Stomach (tissue), 9 donors: ENCODE results near the gene BEND4. TPM values are rescaled to one million over a fixed set of nuclear protein-coding genes. Genes with fewer than 3 reads are reported as not detected.

Experiments
- DNase-seq, 2 donors: peaks; one replicate each; pipeline versions ENCODE4 v3.0.0 to v3.0.0-alpha.2; 2013 to 2019
- H3K27ac ChIP-seq, 5 donors: fragments of 200-600 bp in 4 of 5; sonication (generic) in 4 of 5; one replicate each; pipeline ENCODE4 v1.5.1; 2013 to 2019; ENCODE audit warnings: mild to moderate bottlenecking in 1 of 5, moderate library complexity in 1 of 5
- H3K27me3 ChIP-seq, 3 donors: fragments of 200-600 bp; sonication (generic); one replicate each; pipeline ENCODE4 v1.5.1; 2017 to 2019; ENCODE audit warnings: mixed run types in 1 of 3
- H3K36me3 ChIP-seq, 4 donors: fragments of 200-600 bp; sonication (generic); 1 replicate in 3 of 4; 2 replicates in 1 of 4; pipeline ENCODE4 v1.5.1; 2016 to 2019
- H3K4me1 ChIP-seq, 4 donors: fragments of 200-600 bp; sonication (generic); one replicate each; pipeline ENCODE4 v1.5.1; 2016 to 2019
- H3K4me3 ChIP-seq, 4 donors: fragments of 200-600 bp; sonication (generic) in 3 of 4; one replicate each; pipeline ENCODE4 v1.5.1; 2016 to 2019; ENCODE audit warnings: mild to moderate bottlenecking in 1 of 4
- H3K9me3 ChIP-seq, 4 donors: fragments of 200-600 bp; sonication (generic); one replicate each; pipeline ENCODE4 v1.5.1; 2016 to 2019
- EP300 ChIP-seq: sonication (generic); formaldehyde crosslinking; IDR thresholded peaks from one replicate; pipeline ENCODE4 v1.6.1; 2017; ENCODE audit warnings: antibody characterized with exemption
- POLR2A ChIP-seq, 4 donors: fragments of 450-650 bp; IDR thresholded peaks; one replicate each; pipeline ENCODE4 v1.6.1; 2016; ENCODE audit warnings: antibody characterized with exemption in 4 of 4, control low read depth in 2 of 4, mild to moderate bottlenecking in 1 of 4, moderate library complexity in 1 of 4
- POLR2AphosphoS5 ChIP-seq, 3 donors: sonication (generic); formaldehyde crosslinking; IDR thresholded peaks; one replicate each; pipeline ENCODE4 v1.6.1; 2016; ENCODE audit warnings: antibody characterized with exemption in 3 of 3
- WGBS, 5 donors: extraction: QIAGEN DNeasy Blood & Tissue Kit in 3 of 5; methylation state at CpG; one replicate each; pipeline versions ENCODE4 v1.1.5 to v1.1.7; 2013 to 2018; 5-methylcytosine and 5-hydroxymethylcytosine counted together
- intact Hi-C: fragments of 100-400 bp; cut with DNase I; formaldehyde crosslinking; loops from one replicate; pipeline ENCODE4 v1.15.1; 2023; ENCODE audit warnings: low total_unique reads
- polyA plus RNA-seq, 3 donors: library from polyadenylated mRNA; stranded (reverse); fragments of 200-250 nt; gene quantifications; one replicate each; pipeline ENCODE4 v1.2.3, GENCODE V29; 2013
- total RNA-seq, 5 donors: library from RNA; depleted of rRNA; stranded (reverse); fragments of >200 nt; gene quantifications; one replicate each; pipeline versions ENCODE4 v1.1.0 to v1.2.3, GENCODE V29; 2014 to 2016
- TF ChIP-seq, protein P1 (sequence below), 7 experiments: fragments of 450-650 bp in 4 of 7; fragments of 200-600 bp in 3 of 7; sonication (generic) in 3 of 7; IDR thresholded peaks; one replicate each; pipeline ENCODE4 v1.5.1; 2016 to 2019; ENCODE audit warnings: antibody characterized with exemption in 7 of 7, control low read depth in 2 of 7, mild to moderate bottlenecking in 1 of 7
- donor health status: healthy with polysubstance abuse.
- donor health status: Bipolar disorder and iron deficiency.
- donor health status: healthy.

BEND4 gene
- total and polyA plus RNA-seq, 8 donors: 0.05 to 0.73 (median 0.31) TPM; not detected in 3

DNA sequence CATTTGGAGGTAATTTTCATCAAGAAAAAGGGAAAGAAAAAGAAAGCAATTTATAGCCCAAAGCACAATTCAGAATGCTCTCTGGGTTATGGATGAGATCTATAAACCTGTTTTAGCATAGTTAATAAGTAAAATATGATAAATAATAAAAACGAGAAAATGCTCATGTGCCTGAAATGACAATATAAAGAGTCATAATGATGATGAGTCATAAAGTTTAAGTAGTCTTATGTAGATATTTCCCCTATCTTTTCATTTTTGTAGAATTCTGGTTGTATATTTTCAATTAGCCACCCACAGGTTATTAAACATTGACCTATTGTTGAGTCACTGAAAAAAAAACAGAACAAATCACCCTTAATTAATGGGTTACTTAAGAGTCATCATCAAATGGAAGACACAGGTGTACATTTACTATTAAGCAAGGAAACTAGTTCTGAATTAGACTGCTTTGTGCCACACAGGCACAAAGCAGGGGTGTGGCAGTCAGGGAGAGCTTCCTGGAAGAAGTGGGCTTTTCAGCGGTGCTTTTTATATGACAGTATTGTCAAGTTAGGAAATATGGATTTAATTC is 29.3 kb downstream of the BEND4 start:
- Histone ChIP-seq H3K9me3 (no peaks in the 10 kb centered on the region), H3K27me3 (no peaks in the 10 kb centered on the region), H3K4me3 (no peak overlapping the region), H3K4me1 (no peaks in the 10 kb centered on the region), H3K27ac (no peak overlapping the region), H3K36me3 (no peaks in the 10 kb centered on the region)
- TF ChIP-seq, protein P1, sequence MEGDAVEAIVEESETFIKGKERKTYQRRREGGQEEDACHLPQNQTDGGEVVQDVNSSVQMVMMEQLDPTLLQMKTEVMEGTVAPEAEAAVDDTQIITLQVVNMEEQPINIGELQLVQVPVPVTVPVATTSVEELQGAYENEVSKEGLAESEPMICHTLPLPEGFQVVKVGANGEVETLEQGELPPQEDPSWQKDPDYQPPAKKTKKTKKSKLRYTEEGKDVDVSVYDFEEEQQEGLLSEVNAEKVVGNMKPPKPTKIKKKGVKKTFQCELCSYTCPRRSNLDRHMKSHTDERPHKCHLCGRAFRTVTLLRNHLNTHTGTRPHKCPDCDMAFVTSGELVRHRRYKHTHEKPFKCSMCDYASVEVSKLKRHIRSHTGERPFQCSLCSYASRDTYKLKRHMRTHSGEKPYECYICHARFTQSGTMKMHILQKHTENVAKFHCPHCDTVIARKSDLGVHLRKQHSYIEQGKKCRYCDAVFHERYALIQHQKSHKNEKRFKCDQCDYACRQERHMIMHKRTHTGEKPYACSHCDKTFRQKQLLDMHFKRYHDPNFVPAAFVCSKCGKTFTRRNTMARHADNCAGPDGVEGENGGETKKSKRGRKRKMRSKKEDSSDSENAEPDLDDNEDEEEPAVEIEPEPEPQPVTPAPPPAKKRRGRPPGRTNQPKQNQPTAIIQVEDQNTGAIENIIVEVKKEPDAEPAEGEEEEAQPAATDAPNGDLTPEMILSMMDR (IDR thresholded peaks at IDR 0.05): no peak
- TF ChIP-seq POLR2AphosphoS5 (IDR thresholded peaks at IDR 0.05) (no peak), POLR2A (IDR thresholded peaks at IDR 0.05) (no peak), EP300 (no peak)
- WGBS, 5 donors: 73 to 79% (median 75%) methylated on average over 2 of the region's 2 CpGs
- intact Hi-C loops: no loop called here
- no peak for DNase-seq

GRCh38 chr4:42122237-42122636 is 30.2 kb downstream of the BEND4 start:
- intact Hi-C loops: no loop called here
- no peak overlapping the region for H3K4me3 ChIP-seq
- no peak overlapping the region for H3K27ac ChIP-seq
- no peak for DNase-seq
- H3K27me3 ChIP-seq: peaks cover 0 to 3% (median 0%) of the 10 kb centered on the region in 3 donors
- WGBS, 5 donors: 67 to 82% (median 72%) methylated on average over 4 of the region's 4 CpGs
- TF ChIP-seq POLR2A (IDR thresholded peaks at IDR 0.05) (no peak), EP300 (no peak), POLR2AphosphoS5 (IDR thresholded peaks at IDR 0.05) (no peak)
- TF ChIP-seq, protein P1 (IDR thresholded peaks at IDR 0.05): no peak
- no peaks in the 10 kb centered on the region for H3K9me3 ChIP-seq
- no peaks in the 10 kb centered on the region for H3K36me3 ChIP-seq
- no peaks in the 10 kb centered on the region for H3K4me1 ChIP-seq

DNA sequence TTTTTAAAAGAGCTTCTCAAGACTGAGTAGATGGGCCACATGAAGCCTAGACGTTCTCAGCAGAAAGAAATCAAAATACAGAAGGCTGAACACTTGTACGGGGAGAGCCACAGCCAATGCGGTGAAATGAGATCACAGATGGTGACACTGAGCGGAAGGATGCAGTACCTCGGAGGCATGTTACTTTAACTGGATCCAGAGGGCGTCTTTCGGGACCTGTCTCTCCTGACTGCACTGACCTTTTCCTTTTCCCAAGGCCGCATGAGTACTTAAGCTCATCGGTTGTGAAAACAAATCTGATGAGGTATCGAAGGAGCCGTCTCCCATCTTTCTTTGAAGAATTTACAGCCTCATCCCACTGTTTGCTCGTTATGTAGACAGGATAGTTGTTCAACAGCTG is 32.6 kb downstream of the BEND4 start:
- Histone ChIP-seq H3K27ac (no peak overlapping the region), H3K4me1 (no peaks in the 10 kb centered on the region), H3K9me3 (no peaks in the 10 kb centered on the region), H3K27me3 (peaks cover 0 to 5% (median 0%) of the 10 kb centered on the region in 3 donors), H3K36me3 (no peaks in the 10 kb centered on the region), H3K4me3 (no peak overlapping the region)
- 56 to 64% (median 59%) methylated on average over 12 of the region's 12 CpGs for whole genome bisulfite sequencing, 5 donors
- no peak for TF ChIP-seq POLR2A (IDR thresholded peaks at IDR 0.05)
- TF ChIP-seq EP300: no peak
- TF ChIP-seq POLR2AphosphoS5 (IDR thresholded peaks at IDR 0.05): no peak
- TF ChIP-seq, protein P1 (IDR thresholded peaks at IDR 0.05): no peak
- no peak for DNase-seq
- intact Hi-C loops: no loop called here

GRCh38 chr4:42112846-42113245 is 39.6 kb downstream of the BEND4 start:
- TF ChIP-seq POLR2A (IDR thresholded peaks at IDR 0.05) (no peak), POLR2AphosphoS5 (IDR thresholded peaks at IDR 0.05) (no peak), EP300 (no peak)
- TF ChIP-seq, protein P1 (IDR thresholded peaks at IDR 0.05): no peak

More at GRCh38 chr4:42112846-42113245, 39.6 kb downstream of the BEND4 start:
- WGBS, 5 donors: 57 to 67% (median 58%) methylated on average over 3 of the region's 3 CpGs
- H3K27ac ChIP-seq: no peak overlapping the region
- no peaks in the 10 kb centered on the region for H3K4me1 ChIP-seq
- peak in 1 of 2 donors; percentile 29 for DNase-seq
- intact Hi-C loops: no loop called here
- H3K27me3 ChIP-seq: peaks cover 0 to 14% (median 0%) of the 10 kb centered on the region in 3 donors
- no peaks in the 10 kb centered on the region for H3K9me3 ChIP-seq
- no peak overlapping the region for H3K4me3 ChIP-seq
- no peaks in the 10 kb centered on the region for H3K36me3 ChIP-seq
